ENCODE results near the gene ARHGAP15. TPM values are rescaled to one million over a fixed set of nuclear protein-coding genes. Genes with fewer than 3 reads are reported as not detected.

The ARHGAP15 gene
- total and polyA plus RNA-seq, 2 donors (not counting 1 experiment from before 2014, with no cell fraction given) = 0.07 TPM; not detected in 1

GRCh38 chr2:143680885-143681405 lies 551.7 kb downstream of the ARHGAP15 start:
- Histone ChIP-seq H3K9me3 (ENCODE audit: control insufficient read depth, insufficient read depth, low read depth, low read length) (no peaks in the 10 kb centered on the region), H3K4me3 (replicated peaks in 1 of 4; ENCODE audit: control extremely low read depth in 1 of 4, insufficient read depth in 1 of 4, low read depth in 3 of 4, low read length in 4 of 4) (no peak overlapping the region), H3K27ac (ENCODE audit: insufficient read depth, low read length) (no peak overlapping the region), H2AFZ (ENCODE audit: low read length) (no peak overlapping the region), H3K79me2 (ENCODE audit: control insufficient read depth, insufficient read depth, low read length) (no peaks in the 10 kb centered on the region), H3K4me2 (ENCODE audit: extremely low read depth, insufficient read depth, low read length) (no peak overlapping the region), H3K27me3 (ENCODE audit: control insufficient read depth, insufficient read depth, low read length) (no peaks in the 10 kb centered on the region), H4K20me1 (ENCODE audit: control insufficient read depth, extremely low read depth, insufficient read depth, low read length) (no peaks in the 10 kb centered on the region), H3K36me3 (ENCODE audit: control insufficient read depth, insufficient read depth, low read length) (no peaks in the 10 kb centered on the region), H3K9ac (ENCODE audit: insufficient read depth, low read length) (no peak overlapping the region), H3K4me1 (ENCODE audit: control insufficient read depth, extremely low read depth, insufficient read depth, low read length) (no peaks in the 10 kb centered on the region)
- TF ChIP-seq EZH2 (IDR thresholded peaks at IDR 0.05; ENCODE audit: low read length, missing control alignments) = no peak
- no peak for TF ChIP-seq CTCF (conservative IDR thresholded peaks at IDR 0.05 in 1 of 2, IDR thresholded peaks at IDR 0.05 in 1 of 2; ENCODE audit: low read depth in 1 of 2, low read length in 2 of 2)
- no peak for DNase-seq (ENCODE audit: low read depth in 2 of 2)

GRCh38 chr2:143682436-143683055 lies 553.3 kb downstream of the ARHGAP15 start:
- no peak overlapping the region for H3K4me2 ChIP-seq (ENCODE audit: extremely low read depth, insufficient read depth, low read length)

GRCh38 chr2:143683977-143684376 lies 554.8 kb downstream of the ARHGAP15 start:
- Histone ChIP-seq H3K4me2 (ENCODE audit: extremely low read depth, insufficient read depth, low read length) (no peak overlapping the region), H3K79me2 (ENCODE audit: control insufficient read depth, insufficient read depth, low read length) (no peaks in the 10 kb centered on the region), H3K9me3 (ENCODE audit: control insufficient read depth, insufficient read depth, low read depth, low read length) (no peaks in the 10 kb centered on the region), H3K4me1 (ENCODE audit: control insufficient read depth, extremely low read depth, insufficient read depth, low read length) (no peaks in the 10 kb centered on the region), H4K20me1 (ENCODE audit: control insufficient read depth, extremely low read depth, insufficient read depth, low read length) (no peaks in the 10 kb centered on the region), H3K27me3 (ENCODE audit: control insufficient read depth, insufficient read depth, low read length) (no peaks in the 10 kb centered on the region), H3K4me3 (replicated peaks in 1 of 4; ENCODE audit: control extremely low read depth in 1 of 4, insufficient read depth in 1 of 4, low read depth in 3 of 4, low read length in 4 of 4) (no peak overlapping the region), H3K9ac (ENCODE audit: insufficient read depth, low read length) (no peak overlapping the region), H3K27ac (ENCODE audit: insufficient read depth, low read length) (no peak overlapping the region), H2AFZ (ENCODE audit: low read length) (no peak overlapping the region), H3K36me3 (ENCODE audit: control insufficient read depth, insufficient read depth, low read length) (no peaks in the 10 kb centered on the region)
- no peak for DNase-seq (ENCODE audit: low read depth in 2 of 2)
- TF ChIP-seq CTCF (conservative IDR thresholded peaks at IDR 0.05 in 1 of 2, IDR thresholded peaks at IDR 0.05 in 1 of 2; ENCODE audit: low read depth in 1 of 2, low read length in 2 of 2) (no peak), EZH2 (IDR thresholded peaks at IDR 0.05; ENCODE audit: low read length, missing control alignments) (no peak)

More at GRCh38 chr2:143682436-143683055, 553.3 kb downstream of the ARHGAP15 start:
- DNase-seq (ENCODE audit: low read depth in 2 of 2) = no peak
- H3K79me2 ChIP-seq (ENCODE audit: control insufficient read depth, insufficient read depth, low read length) = no peaks in the 10 kb centered on the region
- H3K27ac ChIP-seq (ENCODE audit: insufficient read depth, low read length) = no peak overlapping the region
- H3K27me3 ChIP-seq (ENCODE audit: control insufficient read depth, insufficient read depth, low read length) = no peaks in the 10 kb centered on the region
- H3K36me3 ChIP-seq (ENCODE audit: control insufficient read depth, insufficient read depth, low read length) = no peaks in the 10 kb centered on the region
- H4K20me1 ChIP-seq (ENCODE audit: control insufficient read depth, extremely low read depth, insufficient read depth, low read length) = no peaks in the 10 kb centered on the region
- no peak overlapping the region for H2AFZ ChIP-seq (ENCODE audit: low read length)
- H3K9ac ChIP-seq (ENCODE audit: insufficient read depth, low read length) = no peak overlapping the region
- no peaks in the 10 kb centered on the region for H3K9me3 ChIP-seq (ENCODE audit: control insufficient read depth, insufficient read depth, low read depth, low read length)
- TF ChIP-seq CTCF (conservative IDR thresholded peaks at IDR 0.05 in 1 of 2, IDR thresholded peaks at IDR 0.05 in 1 of 2; ENCODE audit: low read depth in 1 of 2, low read length in 2 of 2) (no peak), EZH2 (IDR thresholded peaks at IDR 0.05; ENCODE audit: low read length, missing control alignments) (no peak)
- H3K4me3 ChIP-seq (replicated peaks in 1 of 4; ENCODE audit: control extremely low read depth in 1 of 4, insufficient read depth in 1 of 4, low read depth in 3 of 4, low read length in 4 of 4) = no peak overlapping the region
- H3K4me1 ChIP-seq (ENCODE audit: control insufficient read depth, extremely low read depth, insufficient read depth, low read length) = no peaks in the 10 kb centered on the region

All from fibroblast of lung (primary cell).